SU-DHL-6 (cell line): ENCODE data around the gene IQCC.

Source experiments
- CTCF ChIP-seq: fragments of 200-600 bp; sonication (generic); IDR thresholded peaks from one replicate; pipeline ENCODE4 v1.5.1; 2017; ENCODE audit warnings: antibody characterized with exemption, mild to moderate bottlenecking, low read length, moderate library complexity; ENCODE audit not compliant: insufficient read depth, poor library complexity, severe bottlenecking
- EZH2phosphoT487 ChIP-seq: fragments of 200-600 bp; sonication (generic), shearing (Covaris generic); conservative IDR thresholded peaks from 2 replicates; pipeline ENCODE4 v1.6.1; 2018; ENCODE audit warnings: mild to moderate bottlenecking, antibody characterized with exemption, low read length, moderate library complexity, mixed read lengths

GRCh38 chr1:32249831-32250525 lies 44.5 kb downstream of the IQCC start:
- TF ChIP-seq CTCF (no peak), EZH2phosphoT487 (no peak)
